Measurements from ENCODE around the gene ANKFY1. TPM values are rescaled to one million over a fixed set of nuclear protein-coding genes. Genes with fewer than 3 reads are reported as not detected.
"Not testable (repeated sequence)": the region's sequence is repeated elsewhere in the genome, so short reads cannot be mapped to it uniquely, and the experiment has no call there.

ANKFY1 gene
- total RNA-seq, 2 experiments from 2014 or later, result 79.1 to 87.5 TPM

GRCh38 chr17:4272972-4273368 lies 9.2 kb upstream of the ANKFY1 start:
- no peaks in the 10 kb centered on the region for H3K4me1 Mint-ChIP-seq
- no peak overlapping the region for H3K4me3 Mint-ChIP-seq
- no peaks in the 10 kb centered on the region for H3K27me3 Mint-ChIP-seq
- POLR2A ChIA-PET, result no interaction called here
- H3K36me3 Mint-ChIP-seq (ENCODE audit: low read depth), result peaks cover 26% of the 10 kb centered on the region
- H3K9me3 Mint-ChIP-seq, result no peaks in the 10 kb centered on the region
- no peak for DNase-seq
- CTCF ChIA-PET, result no interaction called here
- H3K27ac Mint-ChIP-seq, result no peak overlapping the region

GRCh38 chr17:4272213-4272971 lies 8.6 kb upstream of the ANKFY1 start:
- peaks cover 23% of the 10 kb centered on the region for H3K36me3 Mint-ChIP-seq (ENCODE audit: low read depth)
- ChIA-PET POLR2A (no interaction called here), CTCF (interaction anchor here (0.6 kb wide), 1 partner anchor 16 kb away, joined by 3 read pairs; no protein-coding TSS in a partner anchor)
- H3K9me3 Mint-ChIP-seq, result no peaks in the 10 kb centered on the region
- no peaks in the 10 kb centered on the region for H3K27me3 Mint-ChIP-seq
- H3K27ac Mint-ChIP-seq, result no peak overlapping the region
- DNase-seq, result no peak
- H3K4me1 Mint-ChIP-seq, result no peaks in the 10 kb centered on the region
- H3K4me3 Mint-ChIP-seq, result no peak overlapping the region

GRCh38 chr17:4270736-4271135 lies 7.0 kb upstream of the ANKFY1 start:
- H3K27ac Mint-ChIP-seq, result no peak overlapping the region
- H3K4me1 Mint-ChIP-seq, result no peaks in the 10 kb centered on the region
- H3K4me3 Mint-ChIP-seq, result no peak overlapping the region
- POLR2A ChIA-PET, result no interaction called here
- peaks cover 11% of the 10 kb centered on the region for H3K36me3 Mint-ChIP-seq (ENCODE audit: low read depth)
- H3K9me3 Mint-ChIP-seq, result no peaks in the 10 kb centered on the region
- H3K27me3 Mint-ChIP-seq, result no peaks in the 10 kb centered on the region
- CTCF ChIA-PET, result no interaction called here
- DNase-seq, result no peak

GRCh38 chr17:4269915-4270314 lies 6.1 kb upstream of the ANKFY1 start:
- peaks cover 2% of the 10 kb centered on the region for H3K4me1 Mint-ChIP-seq
- CTCF ChIA-PET, result interaction anchor here (0.7 kb wide), 1 partner anchor 594 kb away, joined by 3 read pairs; no protein-coding TSS in a partner anchor
- DNase-seq, result no peak
- no peaks in the 10 kb centered on the region for H3K9me3 Mint-ChIP-seq
- H3K27me3 Mint-ChIP-seq, result no peaks in the 10 kb centered on the region
- peaks cover 10% of the 10 kb centered on the region for H3K36me3 Mint-ChIP-seq (ENCODE audit: low read depth)
- H3K4me3 Mint-ChIP-seq, result no peak overlapping the region
- H3K27ac Mint-ChIP-seq, result no peak overlapping the region
- POLR2A ChIA-PET, result no interaction called here

- ChIA-PET CTCF (no interaction called here), POLR2A (no interaction called here)
- Mint-ChIP-seq H3K4me1 (peaks cover 19% of the 10 kb centered on the region), H3K27ac (no peak overlapping the region), H3K27me3 (no peaks in the 10 kb centered on the region), H3K9me3 (no peaks in the 10 kb centered on the region), H3K36me3 (ENCODE audit: low read depth) (peaks cover 16% of the 10 kb centered on the region), H3K4me3 (no peak overlapping the region)
- DNase-seq, result no peak
These were observed 3.6 kb upstream of the ANKFY1 start for GRCh38 chr17:4267402-4267801.

GRCh38 chr17:4266550-4266949 lies 2.8 kb upstream of the ANKFY1 start:
- H3K9me3 Mint-ChIP-seq, result no peaks in the 10 kb centered on the region
- POLR2A ChIA-PET, result no interaction called here
- no peaks in the 10 kb centered on the region for H3K27me3 Mint-ChIP-seq
- peaks cover 28% of the 10 kb centered on the region for H3K4me1 Mint-ChIP-seq
- DNase-seq, result no peak
- H3K27ac Mint-ChIP-seq, result no peak overlapping the region
- no peak overlapping the region for H3K4me3 Mint-ChIP-seq
- CTCF ChIA-PET, result interaction anchor here (1.1 kb wide), 1 partner anchor 16 kb away, joined by 3 read pairs; no protein-coding TSS in a partner anchor
- peaks cover 17% of the 10 kb centered on the region for H3K36me3 Mint-ChIP-seq (ENCODE audit: low read depth)

- H3K36me3 Mint-ChIP-seq (ENCODE audit: low read depth), result peaks cover 38% of the 10 kb centered on the region
- DNase-seq, result no peak
- peaks cover 32% of the 10 kb centered on the region for H3K4me1 Mint-ChIP-seq
- ChIA-PET CTCF (interaction anchor here (7.6 kb wide), 1 partner anchor 14 kb away, joined by 43 read pairs; no protein-coding TSS in a partner anchor), POLR2A (no interaction called here)
- peak overlapping the region; percentile 91 for H3K4me3 Mint-ChIP-seq
- peak overlapping the region; percentile 90 for H3K27ac Mint-ChIP-seq
- H3K9me3 Mint-ChIP-seq, result peaks cover 6% of the 10 kb centered on the region
- H3K27me3 Mint-ChIP-seq, result no peaks in the 10 kb centered on the region
These were observed 1.1 kb downstream of the ANKFY1 start for GRCh38 chr17:4262703-4263102.

GRCh38 chr17:4261452-4261851 lies 2.3 kb downstream of the ANKFY1 start:
- Mint-ChIP-seq H3K27me3 (no peaks in the 10 kb centered on the region), H3K9me3 (peaks cover 6% of the 10 kb centered on the region), H3K4me1 (peaks cover 44% of the 10 kb centered on the region), H3K36me3 (ENCODE audit: low read depth) (peaks cover 47% of the 10 kb centered on the region), H3K27ac (no peak overlapping the region), H3K4me3 (peak overlapping the region; percentile 40)
- DNase-seq, result no peak
- POLR2A ChIA-PET, result no interaction called here
- CTCF ChIA-PET, result interaction anchor here (1.2 to 7.6 kb wide), 3 partner anchors 9 to 17 kb away, joined by 3 to 43 read pairs (median 6); no protein-coding TSS in a partner anchor

GRCh38 chr17:4258867-4259266 lies 4.9 kb downstream of the ANKFY1 start:
- Mint-ChIP-seq H3K27me3 (no peaks in the 10 kb centered on the region), H3K4me1 (peaks cover 40% of the 10 kb centered on the region), H3K36me3 (ENCODE audit: low read depth) (peaks cover 55% of the 10 kb centered on the region), H3K9me3 (peaks cover 6% of the 10 kb centered on the region), H3K4me3 (no peak overlapping the region), H3K27ac (no peak overlapping the region)
- CTCF ChIA-PET, result interaction anchor here (0.7 to 7.6 kb wide), 4 partner anchors 10 to 149 kb away, joined by 3 to 43 read pairs (median 3); no protein-coding TSS in a partner anchor
- POLR2A ChIA-PET, result no interaction called here
- no peak for DNase-seq

GRCh38 chr17:4256952-4257351 lies 6.8 kb downstream of the ANKFY1 start:
- no peaks in the 10 kb centered on the region for H3K27me3 Mint-ChIP-seq

GRCh38 chr17:4255271-4255670 lies 8.5 kb downstream of the ANKFY1 start:
- H3K9me3 Mint-ChIP-seq, H3K27ac Mint-ChIP-seq, H3K4me3 Mint-ChIP-seq, POLR2A ChIA-PET, H3K27me3 Mint-ChIP-seq, CTCF ChIA-PET, DNase-seq: not testable (repeated sequence)
- Mint-ChIP-seq H3K4me1 (peaks cover 35% of the 10 kb centered on the region), H3K36me3 (ENCODE audit: low read depth) (peaks cover 39% of the 10 kb centered on the region)

More at GRCh38 chr17:4256952-4257351, 6.8 kb downstream of the ANKFY1 start:
- POLR2A ChIA-PET, result no interaction called here
- peaks cover 54% of the 10 kb centered on the region for H3K36me3 Mint-ChIP-seq (ENCODE audit: low read depth)
- H3K9me3 Mint-ChIP-seq, result peaks cover 6% of the 10 kb centered on the region
- peaks cover 36% of the 10 kb centered on the region for H3K4me1 Mint-ChIP-seq
- H3K4me3 Mint-ChIP-seq, result no peak overlapping the region
- CTCF ChIA-PET, result interaction anchor here (1.1 kb wide), 3 partner anchors 11 to 156 kb away, joined by 3 to 5 read pairs (median 3); no protein-coding TSS in a partner anchor
- H3K27ac Mint-ChIP-seq, result no peak overlapping the region
- DNase-seq, result no peak

- H3K4me3 Mint-ChIP-seq, result no peak overlapping the region
- CTCF ChIA-PET, result interaction anchor here (0.5 to 6.1 kb wide), 5 partner anchors 11 to 1825 kb away, joined by 3 to 43 read pairs (median 3); partner anchors contain the start of gene ANKFY1
- no peaks in the 10 kb centered on the region for H3K27me3 Mint-ChIP-seq
- H3K27ac Mint-ChIP-seq, result no peak overlapping the region
- POLR2A ChIA-PET, result no interaction called here
- H3K9me3 Mint-ChIP-seq, result no peaks in the 10 kb centered on the region
- peaks cover 20% of the 10 kb centered on the region for H3K36me3 Mint-ChIP-seq (ENCODE audit: low read depth)
- H3K4me1 Mint-ChIP-seq, result peaks cover 47% of the 10 kb centered on the region
- DNase-seq, result no peak
These were observed 12.9 kb downstream of the ANKFY1 start for GRCh38 chr17:4250887-4251286.

GRCh38 chr17:4249452-4250029 lies 14.2 kb downstream of the ANKFY1 start:
- no peak overlapping the region for H3K4me3 Mint-ChIP-seq
- no peak for DNase-seq
- ChIA-PET CTCF (interaction anchor here (1.2 to 6.1 kb wide), 3 partner anchors 10 to 17 kb away, joined by 3 to 43 read pairs (median 3); partner anchors contain the start of gene ANKFY1), POLR2A (no interaction called here)
- H3K4me1 Mint-ChIP-seq, result peaks cover 47% of the 10 kb centered on the region
- H3K36me3 Mint-ChIP-seq (ENCODE audit: low read depth), result peaks cover 14% of the 10 kb centered on the region
- H3K27me3 Mint-ChIP-seq, result no peaks in the 10 kb centered on the region
- H3K9me3 Mint-ChIP-seq, result no peaks in the 10 kb centered on the region
- no peak overlapping the region for H3K27ac Mint-ChIP-seq
